ENCODE measurements around the gene FBXW4.
"Not testable (repeated sequence)": the region's sequence is repeated elsewhere in the genome, so short reads cannot be mapped to it uniquely, and the experiment has no call there.

The FBXW4 gene

DNA sequence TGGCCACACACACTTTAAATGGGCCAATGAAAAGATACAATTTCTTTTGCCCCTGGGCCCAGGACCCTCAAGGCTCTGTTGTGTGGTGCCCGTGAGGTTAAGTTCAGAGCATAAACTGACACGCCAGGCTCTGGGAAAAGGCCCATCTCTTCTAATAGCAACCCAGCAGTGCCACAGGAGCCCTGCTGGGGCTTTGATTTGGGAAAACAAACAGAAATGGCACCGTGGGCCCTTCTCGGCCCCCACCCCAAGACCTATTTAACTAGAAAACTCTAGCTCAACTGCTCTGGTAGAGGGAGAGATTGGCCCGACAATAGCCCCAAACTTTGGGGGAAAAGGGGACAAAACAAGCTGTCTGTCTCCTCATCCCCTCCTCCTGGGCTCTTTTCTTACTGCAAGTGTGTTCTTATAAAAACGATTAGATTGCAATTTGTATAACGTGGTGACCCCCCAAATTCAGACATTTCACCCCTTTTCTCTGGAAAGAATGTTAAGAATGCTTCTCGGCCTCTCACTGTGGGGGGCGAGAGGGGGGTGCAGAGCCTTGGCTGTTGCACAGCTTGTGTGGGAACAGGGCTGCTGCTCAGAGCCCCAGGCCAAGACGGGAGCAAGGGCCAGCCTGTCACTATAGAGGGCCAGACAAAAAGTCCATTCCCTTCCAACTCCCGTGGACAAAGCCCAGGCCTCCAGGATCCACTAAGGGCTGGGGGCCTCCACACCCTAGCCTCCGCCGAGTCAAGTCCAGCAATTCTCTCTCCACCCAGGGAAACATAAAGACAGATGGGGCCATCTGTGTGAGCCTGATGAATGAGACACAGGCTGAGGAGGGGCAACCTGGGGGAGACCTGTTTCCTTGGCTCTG lies 80.1 kb downstream of the FBXW4 start:
- DNase-seq: no peak

DNA sequence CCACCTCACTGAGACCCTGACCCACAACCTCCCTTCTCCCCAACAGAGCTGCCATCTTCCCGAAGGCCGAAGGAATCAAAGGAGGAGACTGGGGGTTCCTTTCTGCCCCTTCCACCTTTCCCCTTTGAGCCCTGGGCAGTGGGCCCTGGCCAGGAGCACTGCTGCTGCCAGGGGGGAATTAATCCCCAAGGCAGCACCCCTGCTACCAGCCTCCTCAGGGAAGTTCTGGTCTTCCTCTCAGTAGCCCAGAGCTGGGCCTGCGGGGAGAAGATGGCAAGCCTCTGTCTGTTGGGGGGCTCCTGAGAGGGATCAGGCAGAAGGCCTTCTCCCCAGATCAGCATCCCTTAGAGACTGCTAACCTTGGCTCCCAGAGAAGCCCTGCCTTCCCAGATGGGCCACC lies 81.3 kb downstream of the FBXW4 start:
- DNase-seq: no peak

DNA sequence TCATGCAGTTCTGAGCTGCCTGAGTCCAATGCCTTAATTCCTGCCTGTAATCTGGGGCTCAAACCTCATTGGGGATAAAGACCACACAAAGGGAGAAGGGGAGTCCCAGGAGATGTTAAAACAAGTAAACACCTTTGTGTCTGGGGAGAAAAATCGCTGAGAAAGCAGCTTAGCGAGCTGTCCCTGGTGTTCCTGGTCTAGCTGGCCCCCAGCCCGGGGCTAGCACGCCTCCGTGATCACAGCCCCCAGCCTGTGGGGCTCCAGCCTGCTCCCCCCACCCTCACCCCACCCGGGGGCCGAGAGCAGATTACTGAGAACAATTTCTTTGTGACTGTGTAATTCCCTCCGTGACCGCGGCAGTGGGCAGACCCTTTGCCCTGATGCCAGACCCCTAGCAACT lies 82.1 kb downstream of the FBXW4 start:
- DNase-seq: no peak

DNA sequence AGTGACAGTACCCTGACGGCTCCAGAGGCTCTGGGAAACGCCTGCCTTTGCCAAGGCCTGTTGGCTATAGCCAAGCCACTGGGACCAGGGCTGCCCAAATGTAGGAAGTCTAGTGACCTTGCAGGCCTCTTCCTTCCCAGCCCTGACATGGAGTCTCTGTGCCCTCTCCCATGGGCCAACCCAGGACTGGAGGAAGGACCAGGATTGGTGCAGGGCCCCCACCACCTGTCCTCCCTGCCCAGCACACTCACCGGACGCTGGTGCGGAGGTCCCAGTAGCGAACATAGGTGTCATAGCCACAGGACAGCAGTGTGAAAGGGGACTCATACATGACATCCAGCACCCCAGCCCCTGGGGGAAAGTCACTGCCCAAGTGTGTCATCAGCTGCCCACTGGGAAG lies 82.9 kb downstream of the FBXW4 start:
- no peak for DNase-seq

DNA sequence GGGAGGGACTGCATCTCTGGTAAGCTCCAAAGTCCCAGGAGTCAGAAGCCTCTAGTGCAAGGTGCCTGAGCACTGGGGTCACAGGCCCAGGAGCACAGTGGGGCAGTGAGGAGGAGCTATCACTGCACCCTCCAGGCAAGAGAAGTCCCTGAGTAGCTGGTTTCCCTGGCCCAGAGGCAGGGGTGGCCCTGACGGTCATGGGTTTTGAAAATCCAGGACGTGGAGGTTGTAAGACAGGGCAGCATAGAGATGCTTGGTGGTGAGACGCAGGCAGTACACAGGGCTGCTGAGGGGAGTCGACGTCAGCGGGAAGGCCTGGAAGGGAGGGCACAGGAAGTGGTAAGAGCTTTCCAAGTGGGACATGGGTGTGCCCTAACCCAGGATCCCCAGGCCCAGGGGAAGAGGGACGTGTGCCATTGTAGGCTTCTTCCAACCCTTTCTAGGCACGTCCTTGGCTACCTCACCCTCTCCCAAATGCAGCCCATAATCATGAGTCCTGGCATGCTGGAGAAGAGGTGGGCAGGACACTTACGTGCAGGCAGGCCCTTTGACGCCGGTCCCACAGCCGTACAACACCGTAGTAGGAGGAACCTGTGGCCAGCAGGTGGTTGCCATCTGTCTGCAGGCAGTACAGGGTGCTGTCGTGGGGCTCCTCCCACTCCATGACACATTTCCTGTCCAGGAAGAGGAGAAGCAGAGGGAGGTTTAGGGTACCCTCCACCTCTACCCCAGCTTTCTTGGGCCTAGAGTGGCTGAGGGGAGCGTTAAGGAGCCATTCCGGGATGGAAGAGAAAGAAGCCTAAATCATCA lies 83.7 kb downstream of the FBXW4 start:
- no peak for DNase-seq

DNA sequence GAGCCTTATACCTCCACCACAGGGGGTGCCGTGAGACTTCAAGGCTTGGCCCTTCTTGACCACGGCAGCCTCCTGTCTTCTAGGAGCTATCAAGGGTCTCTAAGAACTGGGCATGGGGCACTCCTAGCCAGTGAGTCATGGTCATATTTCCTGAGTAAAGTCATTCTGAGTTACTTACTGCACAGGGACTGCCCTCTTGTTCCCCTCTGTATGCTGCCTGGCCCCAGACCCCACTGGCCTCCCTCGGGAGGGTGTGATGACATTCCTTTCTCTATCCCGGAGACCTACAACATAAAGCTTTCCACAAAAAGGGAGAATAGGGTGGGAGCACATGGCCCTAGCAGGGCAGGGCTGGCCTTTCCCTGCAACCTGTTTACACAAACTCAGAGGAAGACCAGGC lies 85.5 kb downstream of the FBXW4 start:
- no peak for DNase-seq

DNA sequence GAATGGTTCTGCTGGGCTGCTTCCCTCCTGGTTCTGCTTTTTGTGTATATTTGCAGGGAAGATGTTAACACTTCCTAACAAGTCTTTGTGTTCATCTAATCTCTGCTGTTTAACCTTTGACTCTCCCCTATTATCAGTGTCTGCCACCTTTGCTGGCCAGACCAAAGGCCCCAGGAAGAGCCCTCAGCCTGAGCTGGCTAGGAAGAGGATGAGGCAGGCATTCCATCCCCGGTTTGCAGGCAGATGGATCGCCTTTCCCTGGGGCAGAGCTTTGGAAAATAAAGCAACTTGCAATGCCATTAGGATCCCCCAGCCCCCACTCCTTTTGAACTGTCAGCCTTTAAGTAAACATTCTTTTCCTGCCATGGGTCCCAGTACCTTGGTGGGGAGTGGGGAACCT lies 87.8 kb downstream of the FBXW4 start:
- no peak for DNase-seq

DNA sequence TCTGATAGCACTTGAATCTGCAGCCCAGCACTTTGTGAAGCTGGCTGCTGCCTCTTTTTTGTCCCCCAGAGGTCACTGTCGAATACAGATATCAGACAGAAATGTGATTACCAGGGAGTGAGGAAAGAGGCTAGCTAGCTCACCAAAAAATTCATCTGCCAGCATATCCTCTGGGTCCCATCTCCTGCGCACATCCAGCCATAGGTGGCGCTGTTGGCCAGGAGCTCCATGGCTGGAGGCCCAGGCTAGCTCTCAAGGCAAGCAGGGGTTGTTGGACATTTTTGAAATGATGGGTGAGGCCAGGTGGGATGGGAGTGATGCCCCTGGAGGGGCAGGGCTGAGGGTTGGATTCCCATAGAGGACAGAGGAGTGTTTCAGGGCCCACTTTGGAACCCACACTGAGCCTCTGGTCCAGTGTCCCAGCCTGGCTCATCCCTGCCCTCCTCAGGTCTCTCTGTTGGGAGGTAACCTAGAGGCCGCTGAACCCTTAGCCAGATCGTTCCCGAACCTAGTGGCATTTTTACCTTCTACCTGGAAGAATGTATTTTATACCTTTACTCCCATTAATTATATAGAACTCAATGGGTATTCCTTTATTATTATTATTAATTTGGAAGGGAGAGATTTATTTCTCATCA lies 92.1 kb downstream of the FBXW4 start:
- peak; percentile 5 to 22 (median 13) for DNase-seq

DNA sequence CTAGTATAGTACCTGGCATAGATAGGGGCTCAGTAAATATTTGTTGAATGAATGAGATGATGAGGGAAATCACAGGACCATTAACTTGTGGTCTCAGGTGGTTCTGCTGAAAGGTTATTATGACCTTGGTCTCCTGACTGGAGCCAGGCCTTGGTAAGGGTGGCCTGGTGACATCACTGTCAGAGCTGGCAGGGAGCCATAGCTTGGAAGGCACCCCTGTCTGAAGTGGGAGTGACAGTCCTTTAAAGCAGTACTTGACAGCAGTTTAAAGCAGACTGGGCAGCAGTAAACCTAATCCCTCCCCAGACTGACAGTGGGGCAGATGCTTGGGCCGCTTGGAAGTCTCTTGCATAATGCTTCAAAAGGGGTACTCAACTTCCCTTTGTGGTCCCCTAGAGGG lies 93.4 kb downstream of the FBXW4 start:
- no peak for DNase-seq

DNA sequence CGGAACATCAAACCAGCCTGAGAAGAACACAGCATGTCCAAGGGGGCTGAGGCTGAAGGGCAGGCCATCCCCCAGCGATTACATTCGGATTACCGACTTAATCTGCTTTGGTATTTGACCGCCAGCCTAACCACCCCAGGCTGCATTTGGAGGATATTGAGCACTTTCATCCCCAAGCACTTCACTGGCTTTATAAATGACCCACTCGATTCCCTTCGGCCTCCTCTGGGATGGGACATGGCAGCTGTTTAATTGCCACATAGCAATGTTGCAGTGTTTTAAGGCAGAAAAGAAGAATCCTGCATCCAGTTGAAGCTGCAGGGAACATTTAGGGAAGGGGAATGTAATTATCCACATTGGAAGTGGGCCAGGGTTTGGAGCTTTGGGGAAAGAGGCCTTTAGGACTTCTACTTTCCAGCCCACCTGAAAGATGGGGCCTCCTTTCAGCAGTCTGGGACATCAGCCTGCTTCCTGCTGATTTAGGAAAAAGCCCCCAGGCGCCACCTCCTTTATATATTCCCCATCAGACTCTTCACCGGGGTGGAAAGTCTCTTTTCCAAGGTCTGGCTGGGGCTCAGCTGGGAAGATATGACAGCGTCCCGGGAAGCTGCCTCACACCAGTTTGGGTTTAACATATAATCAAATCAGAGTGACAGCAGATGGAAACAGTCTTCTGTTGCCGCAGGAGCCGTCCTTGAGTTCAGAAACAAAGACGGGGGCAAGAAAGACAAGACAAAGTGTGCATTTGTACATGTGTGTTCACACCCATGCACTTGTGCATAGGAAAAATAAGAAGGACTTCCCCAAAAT lies 97.7 kb downstream of the FBXW4 start:
- DNase-seq: no peak

DNA sequence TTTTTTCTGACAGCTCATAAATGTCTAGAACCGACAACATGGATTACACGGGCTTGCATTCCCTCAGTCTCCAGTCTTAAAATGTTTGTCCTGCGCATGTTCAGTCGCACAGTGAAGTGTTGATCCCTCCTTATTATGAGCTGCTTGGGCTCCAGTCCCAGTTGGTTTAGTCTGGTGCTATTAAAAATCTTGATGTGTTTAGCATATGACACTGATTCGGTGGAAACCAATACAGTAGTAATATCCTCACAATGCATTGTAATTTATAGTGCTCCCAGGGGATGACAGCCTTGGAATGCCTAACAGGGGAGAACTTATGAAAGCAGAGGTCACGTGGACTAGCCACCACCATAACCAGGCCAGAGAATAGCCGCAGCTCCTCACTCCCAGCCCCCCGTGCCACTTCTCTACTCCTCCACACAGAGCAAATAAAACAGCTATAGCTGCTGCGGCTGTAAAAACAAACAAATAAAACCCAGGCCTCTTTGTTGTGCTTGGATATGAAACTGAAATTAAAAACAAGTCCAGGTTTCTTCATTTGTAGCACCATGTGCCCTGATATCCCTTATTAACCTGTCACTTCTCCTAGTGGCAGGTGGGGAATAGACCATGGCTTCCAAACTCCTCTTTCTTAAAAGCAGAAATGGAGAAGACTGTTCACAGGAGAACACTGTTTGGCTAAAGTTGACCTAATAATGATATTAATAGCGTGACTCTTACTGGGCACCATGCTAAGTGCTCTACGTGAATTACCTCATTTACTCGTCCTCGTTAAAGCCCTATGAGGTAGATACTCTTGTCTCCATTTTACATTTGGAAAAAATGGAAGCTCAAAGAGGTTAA lies 99.2 kb downstream of the FBXW4 start:
- no peak for DNase-seq

DNA sequence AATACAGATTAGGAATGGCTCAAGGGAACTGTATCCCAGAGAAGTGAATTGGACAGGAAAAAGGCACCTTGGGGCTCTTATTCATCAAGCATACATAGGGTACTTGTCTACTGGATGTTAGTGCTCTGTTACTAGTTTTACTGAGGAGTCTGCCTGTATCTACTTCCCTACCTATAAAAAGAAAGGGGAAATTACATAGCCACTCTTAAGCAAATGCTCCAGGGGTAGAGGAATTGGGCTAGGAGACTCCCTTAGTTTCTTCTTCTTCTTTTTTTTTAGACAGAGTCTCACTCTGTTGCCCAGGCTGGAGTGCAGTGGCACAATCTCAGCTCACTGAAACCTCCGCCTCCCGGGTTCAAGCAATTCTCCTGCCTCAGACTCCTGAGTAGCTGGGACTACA lies 101.6 kb downstream of the FBXW4 start:
- not testable (repeated sequence) for DNase-seq

DNA sequence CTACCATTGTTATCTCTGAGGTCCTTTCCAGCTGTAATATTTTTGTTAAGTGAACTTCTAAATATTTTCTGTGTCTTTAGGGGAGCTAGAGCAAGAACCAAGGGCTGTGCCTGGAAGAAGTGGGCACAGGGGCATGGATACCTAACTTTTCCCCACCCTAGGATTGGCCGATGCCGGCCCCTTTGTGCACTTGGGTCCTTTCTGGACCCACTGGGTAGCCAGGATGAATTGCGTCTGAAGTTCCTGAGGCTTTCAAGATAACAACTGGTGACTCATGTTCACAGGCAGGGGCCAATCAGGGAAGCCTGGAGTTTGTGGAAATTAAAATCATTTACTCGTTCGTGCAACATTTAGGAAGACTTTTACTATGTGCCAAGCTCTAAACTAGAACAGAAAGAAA lies 106.1 kb downstream of the FBXW4 start:
- no peak for DNase-seq

DNA sequence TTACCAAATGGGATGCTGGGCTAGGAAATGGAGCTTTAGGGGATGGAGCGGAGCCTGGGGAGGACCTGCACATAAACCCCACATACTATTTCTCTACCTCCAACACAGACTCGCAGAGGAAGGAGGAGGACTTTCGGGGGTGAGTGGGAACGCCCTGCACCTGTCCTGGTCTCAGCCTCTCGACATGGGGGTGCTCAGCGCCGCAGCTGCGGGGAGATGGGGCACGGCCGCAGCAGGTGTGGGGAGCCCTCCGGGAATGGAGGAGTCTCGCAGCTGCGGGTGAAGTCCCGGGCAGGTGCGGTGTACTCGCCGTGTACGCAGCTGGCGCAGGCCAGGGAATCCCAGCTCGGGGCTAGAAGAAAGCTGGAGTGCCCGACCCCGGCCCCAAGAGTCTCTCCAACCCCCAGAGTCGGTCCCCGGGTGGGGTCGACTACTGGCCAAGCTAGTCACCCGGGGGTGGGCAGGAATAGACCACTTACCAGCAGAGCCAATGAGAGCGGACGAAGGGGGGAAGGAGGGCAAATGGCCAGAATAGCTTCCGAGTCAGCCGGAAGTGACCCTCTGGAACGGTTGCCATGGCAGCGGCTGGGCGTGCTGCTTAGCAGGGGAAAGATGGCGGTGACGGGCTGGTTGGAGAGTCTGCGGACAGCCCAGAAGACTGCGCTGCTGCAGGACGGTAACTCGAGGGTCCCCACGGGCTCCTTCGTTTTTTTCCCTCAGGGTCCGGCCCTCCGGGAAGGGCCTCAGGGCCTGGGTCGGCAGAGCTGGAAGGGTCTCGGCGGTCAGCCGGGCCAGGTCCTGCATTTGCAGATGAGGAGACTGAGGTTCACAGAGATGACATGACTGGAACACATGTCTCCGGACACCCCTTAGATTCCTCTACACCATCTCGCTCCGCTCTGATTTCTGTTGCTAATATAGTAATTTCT lies 107.0 kb downstream of the FBXW4 start, which contains the start of the genes DPCD and POLL:
TSS of gene DPCD (plus strand) at position 597 of the 929 bp plus-strand sequence. CDS start at position 613, 16 bp downstream.
TSS of gene POLL (minus strand) at position 533 of the 929 bp plus-strand sequence. CDS start 897 bp downstream, outside the sequence.
- DNase-seq: peak; percentile 69 to 83 (median 76)

DNA sequence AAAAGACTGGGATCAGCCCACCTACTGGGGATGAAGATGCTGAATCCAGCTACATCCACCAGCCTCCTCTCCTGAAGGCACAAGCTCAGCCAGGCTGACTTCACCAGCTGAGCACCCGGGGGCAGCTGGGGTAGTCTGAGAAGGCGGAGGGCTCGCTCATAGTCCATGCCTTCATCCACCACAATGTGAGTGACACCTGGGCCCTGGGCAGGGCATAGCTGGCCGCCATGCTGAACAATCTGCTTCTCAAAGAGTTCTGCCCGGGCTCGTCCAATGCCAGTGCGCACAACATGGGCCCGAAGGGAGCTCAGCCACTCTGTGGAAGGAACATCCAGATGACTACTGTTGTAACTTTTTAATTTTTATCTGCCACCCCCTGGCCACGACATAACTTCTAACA lies 109.1 kb downstream of the FBXW4 start:
- DNase-seq: no peak

DNA sequence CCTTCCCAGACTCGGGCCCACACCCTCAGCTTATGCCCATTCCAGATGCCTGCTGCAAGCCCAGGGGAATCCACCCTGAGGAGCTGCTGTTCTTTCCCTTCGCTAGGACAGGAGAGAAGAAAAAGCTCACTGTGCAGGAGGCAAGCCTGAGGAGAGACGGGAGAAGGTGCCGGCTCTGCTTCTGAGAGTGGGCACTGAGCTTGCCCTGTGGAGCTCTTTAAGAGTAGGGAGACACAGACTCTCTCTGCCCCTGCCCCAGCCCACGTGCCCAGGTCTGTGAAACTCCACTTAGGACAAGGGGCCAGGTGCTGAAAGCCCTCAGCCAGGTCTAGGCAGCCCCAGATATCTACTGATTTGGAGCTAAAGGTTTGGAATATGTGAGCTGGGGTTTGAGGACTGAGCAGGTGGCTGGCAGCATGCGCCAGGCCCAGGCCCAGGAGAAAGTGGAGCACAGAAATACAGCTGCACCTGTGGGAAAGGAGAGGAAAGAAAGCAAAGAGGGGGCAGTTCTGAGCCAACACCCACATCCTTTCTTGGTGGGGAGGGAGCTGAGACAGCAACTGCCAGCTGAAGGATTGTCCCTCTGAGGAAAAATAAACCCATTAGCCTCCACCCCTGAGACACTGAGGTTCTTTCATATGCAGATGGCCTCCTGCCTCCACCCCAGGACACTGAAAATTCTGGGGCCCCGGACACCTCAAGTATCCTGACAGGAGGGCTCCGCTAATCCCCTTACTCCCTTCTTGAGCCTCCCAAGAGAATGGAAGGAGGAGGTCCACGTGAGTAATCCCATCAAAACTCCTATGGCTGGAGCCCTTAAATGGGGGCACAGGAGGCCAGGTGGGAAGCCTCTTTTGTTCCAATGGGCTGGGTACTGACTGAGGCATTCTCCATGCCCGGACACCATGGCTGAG lies 114.2 kb downstream of the FBXW4 start:
- no peak for DNase-seq

DNA sequence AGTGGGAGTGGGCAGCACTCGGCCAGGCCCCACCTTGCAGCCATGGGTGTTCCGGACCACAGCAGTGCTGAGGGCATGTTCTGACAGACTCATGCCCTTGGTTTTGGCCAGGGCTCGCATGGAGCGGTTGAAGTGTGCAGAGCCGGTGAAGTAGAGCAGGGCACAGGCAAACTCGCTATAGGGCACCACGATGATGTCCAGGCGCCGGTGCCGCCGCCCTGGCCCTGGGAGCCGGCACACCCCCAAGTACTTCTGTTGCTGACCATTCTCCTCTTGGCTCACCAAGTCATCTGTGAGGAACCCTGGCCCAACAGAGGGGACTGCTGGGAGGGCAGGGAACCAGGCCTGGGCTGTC lies 115.5 kb downstream of the FBXW4 start:
- no peak for DNase-seq

DNA sequence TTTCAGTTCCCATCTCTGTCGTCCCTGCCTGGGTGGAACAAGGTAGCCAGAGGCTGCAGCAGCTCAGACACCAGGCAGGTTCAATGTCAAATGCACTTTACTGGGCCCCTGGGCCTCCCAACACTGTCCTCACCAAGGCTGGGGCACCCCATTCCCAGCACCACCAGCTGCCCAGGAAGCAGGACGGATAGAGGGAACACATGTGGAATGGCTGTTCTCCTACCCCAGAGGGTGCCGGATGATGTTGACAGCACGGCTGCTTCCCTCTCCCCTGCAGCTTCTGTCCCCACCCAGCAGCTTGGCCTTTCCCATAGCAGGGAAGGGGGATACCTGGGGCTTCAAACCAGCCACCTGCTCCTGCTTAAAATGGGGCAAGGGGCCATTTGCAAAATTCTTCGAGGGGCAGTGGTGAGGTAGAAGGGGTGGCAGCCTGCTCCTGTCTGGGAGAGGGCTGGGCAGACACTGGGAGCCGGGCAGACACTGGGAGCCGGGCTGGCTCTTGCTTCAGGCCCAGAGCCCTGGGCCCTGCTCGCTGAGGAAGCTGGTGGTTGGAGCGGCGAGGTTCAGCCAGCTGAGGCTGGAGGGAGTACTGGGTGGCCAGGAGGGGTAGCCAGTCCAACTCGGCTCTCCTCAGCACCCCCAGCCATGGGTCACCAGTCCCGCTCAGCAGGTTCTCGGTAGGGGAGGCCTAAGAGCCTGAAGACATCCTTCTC lies 116.0 kb downstream of the FBXW4 start:
- no peak for DNase-seq

DNA sequence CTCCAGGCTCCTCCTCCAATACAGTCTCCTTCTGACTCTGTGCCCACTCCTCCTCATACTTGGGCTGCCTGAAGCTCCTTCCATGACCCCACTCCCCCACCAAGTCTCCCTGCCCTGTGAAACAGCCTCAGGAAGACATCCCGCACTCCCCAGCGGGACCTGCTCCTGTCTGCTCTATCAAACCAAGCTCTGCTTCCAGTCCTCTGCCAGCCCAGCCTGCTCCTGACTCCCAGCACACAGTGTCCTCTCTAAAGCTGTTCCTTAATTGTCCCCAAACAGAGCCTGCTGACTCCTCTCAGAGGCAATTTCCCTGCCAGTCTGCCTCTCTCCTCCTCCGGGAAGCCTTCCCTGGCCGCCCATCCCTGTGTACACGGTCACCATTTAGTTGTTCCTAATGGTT lies 116.8 kb downstream of the FBXW4 start:
- no peak for DNase-seq
